ENCODE measurements around the gene PSMC2.
A peak's percentile ranks its signal among the peaks of the same experiment; 100 is the strongest.

The PSMC2 gene

DNA sequence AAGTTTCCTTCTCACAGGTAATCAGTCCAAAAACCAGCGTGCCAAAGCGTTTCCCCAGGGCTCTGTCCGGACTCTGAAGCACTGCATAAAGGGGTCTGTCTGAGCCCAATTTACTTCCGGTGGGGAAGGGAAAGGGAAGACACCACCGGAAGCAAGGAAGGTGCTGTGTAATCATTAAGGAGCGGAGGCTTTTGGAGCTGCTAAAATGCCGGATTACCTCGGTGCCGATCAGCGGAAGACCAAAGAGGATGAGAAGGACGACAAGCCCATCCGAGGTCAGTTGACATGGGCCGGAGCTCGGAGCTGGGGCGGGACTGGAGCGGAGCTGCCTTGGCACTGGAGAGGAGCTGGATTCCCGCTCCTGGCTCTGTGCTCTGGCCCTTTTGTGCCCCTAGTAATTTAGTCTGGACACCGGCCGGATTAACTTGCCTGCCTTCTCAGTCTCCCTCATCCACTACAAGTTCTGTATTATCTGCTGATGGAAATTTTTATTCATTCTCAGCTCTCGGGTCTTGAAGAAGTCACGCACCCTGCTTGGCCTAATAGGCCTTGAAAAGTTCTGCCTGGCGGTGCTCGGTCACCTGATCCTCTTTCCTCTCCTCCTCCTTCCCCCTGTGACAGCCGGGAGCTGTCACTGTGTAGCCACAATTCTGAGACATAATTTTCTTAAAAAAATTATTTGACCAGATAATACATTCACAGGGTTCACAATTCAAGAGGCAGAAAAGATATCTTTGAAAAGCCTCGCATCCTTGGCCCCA is at the start of gene PSMC2:
PSMC2 (plus strand) TSS at position 137 of the 761 bp plus-strand sequence; CDS start at position 206, 69 bp downstream.
- peak; percentile 74 for DNase-seq

DNA sequence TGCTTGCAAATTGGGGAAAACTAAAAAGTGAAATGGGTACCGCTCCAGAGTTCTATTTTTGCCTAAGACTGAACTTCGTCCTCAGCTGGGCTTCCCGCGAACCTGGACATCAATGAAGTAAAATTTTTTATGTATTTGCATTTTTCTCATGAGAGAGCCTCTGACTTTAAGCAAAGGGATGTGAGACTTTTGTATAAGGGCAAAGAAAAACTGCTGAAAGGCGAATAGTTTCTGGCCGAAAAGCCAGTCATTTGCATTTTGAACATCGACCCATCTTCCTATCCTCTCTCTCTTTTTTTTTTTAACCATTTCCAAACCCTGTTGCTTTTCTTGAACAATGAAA is 49.6 kb upstream of the PSMC2 start:
- no peak for DNase-seq

DNA sequence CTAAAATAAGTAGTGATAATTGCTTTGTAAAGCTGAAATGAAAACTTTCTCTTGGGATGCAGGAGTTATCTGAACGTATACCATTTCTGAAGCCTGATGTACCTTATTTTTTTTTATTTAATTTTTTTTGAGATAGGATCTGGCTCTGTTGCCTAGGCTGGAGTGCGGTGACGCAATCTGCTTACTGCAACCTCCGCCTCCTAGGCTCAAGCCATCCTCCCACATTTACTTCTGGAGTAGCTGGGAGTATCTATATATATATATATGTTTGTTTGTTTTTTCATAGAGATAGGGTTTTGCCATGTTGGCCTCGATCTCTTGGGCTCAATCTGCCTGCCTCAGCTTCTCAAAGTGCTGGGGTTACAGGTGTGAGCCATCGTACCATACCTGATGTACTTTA is 47.8 kb upstream of the PSMC2 start:
- DNase-seq, result no peak

DNA sequence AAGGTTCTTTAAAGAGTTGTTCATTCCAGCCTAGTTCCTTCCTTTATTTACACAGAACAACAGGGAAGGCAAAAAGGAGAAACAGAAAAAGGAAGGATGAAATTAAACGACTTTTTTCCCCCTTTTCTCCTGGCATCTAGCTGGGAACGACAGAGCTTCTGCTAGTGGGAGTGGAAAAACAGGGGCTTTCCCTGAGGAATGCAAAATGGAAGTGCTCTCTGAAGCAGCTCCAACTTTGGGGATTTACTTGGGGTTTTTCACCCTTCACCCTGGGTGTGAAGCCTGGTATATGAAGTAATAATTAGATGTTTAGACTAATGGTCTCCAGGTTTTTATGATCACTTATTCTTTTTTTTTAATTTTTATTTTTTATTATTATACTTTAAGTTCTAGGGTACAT is 46.0 kb upstream of the PSMC2 start:
- no peak for DNase-seq

DNA sequence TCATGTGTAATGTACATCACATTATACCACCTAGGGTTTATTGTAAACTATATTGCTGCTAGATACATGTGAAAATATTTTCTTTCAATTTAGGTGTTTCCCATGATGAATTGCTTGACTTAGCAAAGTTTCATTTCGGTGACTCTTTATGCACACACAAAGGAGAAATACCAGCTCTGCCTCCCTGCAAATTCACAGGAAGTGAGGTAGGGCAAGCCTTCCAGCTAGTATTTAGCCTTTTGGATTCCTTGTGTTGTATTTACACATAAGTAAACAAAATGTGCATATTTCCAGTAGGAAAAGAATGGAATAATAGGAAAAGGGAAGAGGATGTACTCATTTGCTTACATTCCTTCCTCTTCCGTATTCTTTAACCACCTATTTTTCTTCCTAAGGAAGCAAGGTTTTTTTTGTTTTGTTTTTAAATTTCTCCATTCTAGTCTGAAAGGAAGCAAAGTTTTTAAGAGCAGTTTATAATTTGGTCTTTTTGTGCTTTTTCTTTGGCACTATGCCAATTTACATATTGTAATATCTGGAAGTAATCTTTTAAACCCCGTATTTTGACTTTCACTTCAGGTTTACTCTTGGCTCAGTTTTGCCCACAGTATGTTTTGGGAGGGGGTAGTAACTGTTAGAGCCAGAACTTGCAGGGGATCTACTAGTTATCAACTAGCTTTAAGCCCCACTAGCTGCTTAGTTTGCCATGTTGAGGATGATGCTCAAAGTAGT is 39.8 kb upstream of the PSMC2 start:
- DNase-seq, result no peak

DNA sequence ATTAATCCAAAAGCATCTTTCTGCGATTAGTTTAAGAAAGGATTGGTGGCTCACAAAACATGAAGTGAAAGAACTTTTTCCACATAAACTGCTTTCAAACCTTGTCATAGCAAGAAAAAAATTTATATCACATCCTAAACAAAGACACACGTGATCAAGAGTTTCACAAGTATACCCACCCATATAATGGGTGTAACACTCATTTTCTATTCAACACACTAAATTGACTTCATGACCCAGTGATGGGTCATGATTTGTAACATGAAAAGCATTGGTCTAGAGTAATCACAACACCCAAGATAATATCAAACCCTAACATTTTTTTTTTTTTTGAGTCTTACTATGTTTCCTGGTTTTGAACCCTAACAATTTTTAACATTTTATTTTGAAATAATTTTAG is 32.6 kb upstream of the PSMC2 start:
- no peak for DNase-seq

DNA sequence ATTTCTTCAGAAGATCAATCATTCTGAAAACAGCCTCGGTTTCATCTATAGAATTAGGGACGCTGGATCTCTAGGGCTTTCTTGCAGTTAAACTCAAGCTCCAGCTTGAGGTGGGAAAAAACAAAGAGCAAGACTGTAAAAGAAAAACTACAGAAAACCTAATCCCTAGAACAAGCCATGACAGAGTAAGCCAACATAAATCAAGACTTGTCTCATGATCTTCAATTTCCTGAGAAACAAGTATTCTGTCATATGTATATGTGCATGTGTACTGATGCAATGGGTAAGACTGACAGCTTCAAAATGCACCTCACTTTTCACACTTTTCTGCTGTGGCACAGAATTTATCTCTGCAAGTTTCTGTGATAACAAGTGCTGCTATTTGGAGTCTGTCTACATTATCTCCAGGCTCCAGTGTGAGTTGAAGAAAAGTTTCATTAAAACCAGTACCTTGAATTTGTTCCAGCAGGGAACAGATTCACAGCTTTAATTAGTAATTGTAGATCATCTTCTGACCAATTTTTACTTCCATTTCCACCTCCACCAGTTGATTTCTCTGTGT is 31.0 kb upstream of the PSMC2 start:
- DNase-seq, result no peak

DNA sequence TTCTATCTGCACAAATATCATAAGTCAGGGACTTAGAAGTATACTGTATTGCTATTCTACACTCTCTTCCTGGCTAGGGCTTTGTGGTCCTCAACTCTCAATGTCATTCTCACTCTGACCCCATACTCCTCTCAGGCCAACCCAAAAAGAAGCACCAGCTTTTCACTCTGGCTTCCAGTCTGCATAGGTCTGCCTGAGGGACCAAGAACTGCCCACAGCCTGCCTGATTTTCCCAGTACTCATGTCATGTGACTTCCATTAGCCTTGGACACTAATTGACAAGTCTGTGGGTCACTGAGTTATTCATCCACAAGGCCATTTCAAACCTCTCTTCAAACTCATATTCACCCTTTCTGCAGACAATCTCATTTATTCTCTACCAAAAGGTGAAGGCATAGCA is 30.4 kb upstream of the PSMC2 start:
- no peak for DNase-seq

DNA sequence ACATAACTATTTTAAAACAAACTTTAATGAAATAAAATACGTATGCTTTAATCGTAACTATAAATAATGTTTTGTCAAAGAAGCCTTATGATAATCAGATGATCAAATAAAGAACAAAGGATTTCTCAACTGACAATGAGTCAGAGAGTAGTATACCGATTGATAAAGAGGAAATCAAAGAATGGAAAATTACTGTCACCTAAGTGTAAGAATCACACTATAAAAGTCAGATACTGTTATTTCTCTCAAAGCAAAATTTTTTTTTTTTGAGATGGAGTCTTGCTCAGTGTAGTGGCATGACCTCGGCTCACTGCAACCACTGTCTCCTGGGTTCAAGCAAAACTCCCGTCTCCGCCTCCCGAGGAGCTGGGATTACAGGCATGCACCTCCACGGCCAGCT is 21.7 kb upstream of the PSMC2 start:
- DNase-seq, result no peak

DNA sequence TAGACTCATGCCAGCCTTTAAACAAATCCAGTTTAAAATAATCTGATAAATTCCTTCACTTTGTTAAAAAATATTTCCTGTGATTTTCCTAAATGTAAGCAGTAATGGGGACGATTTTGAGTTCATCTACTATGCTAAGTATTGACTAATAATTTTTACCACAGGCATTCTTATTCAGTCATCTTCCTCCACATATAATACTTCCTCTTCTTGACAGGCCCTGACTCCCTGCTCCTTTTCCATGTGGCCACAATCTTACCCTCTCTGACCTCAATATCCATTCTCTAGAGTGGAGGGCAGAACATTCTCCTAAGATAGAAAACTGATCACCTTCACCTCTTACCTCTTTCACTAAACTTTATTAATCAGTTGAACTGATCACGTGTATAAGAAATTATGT is 10.7 kb upstream of the PSMC2 start:
- DNase-seq, result no peak

DNA sequence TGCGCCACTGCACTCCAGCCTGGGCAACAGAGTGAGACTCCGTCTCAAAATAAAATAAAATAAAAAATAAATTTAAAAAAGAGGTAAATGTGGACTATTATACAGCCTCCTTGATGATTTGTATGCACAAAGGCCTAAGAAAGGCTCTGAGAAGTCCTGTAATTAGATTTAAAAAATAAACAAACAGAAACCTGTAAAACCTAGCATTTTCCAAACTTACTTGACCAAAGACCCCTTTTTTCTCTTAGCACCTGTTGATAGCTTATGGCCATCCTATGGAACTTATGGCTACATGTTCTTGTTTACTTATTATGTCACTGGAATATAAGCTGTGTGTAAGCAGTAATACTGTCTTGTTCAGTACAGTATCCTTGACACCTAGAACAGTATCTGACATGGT is 8.6 kb upstream of the PSMC2 start:
- DNase-seq, result no peak

DNA sequence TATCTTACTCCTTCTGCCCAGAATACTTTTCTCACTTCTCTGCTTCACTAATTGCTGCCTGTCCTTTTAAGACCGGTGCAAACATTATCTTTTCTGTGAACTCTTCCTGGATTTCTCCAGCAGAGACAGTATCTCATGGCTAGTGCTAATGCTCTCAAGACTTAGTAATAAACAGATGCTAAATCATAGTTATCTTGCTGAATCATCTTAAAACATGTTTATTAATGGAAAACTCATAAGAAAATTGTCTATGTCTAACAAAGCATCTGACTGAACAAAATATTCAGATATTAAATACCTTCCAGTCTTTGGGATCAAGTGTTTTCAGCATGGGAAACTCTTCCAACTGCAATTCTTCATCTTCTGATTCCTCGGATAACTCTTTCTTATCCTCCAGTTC is 6.0 kb upstream of the PSMC2 start:
- no peak for DNase-seq

DNA sequence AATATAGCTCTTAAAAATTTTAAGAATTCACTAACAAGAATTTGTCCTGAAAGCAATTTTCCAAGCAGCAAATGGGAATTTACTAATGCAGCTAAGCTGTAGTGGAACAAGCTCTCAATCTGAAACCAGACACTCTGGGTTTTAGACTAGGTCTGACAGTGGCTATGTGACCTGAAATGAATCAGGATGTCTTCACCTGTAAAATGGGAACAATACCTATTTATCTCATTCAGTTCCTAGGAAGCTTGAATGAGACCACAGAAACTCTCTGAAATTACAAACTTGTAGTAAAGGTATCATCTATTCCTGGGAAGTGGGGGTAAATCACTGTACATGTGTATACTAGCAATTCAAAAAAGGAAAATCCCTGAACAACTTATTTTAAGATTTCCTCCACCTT is 4.1 kb upstream of the PSMC2 start:
- DNase-seq, result no peak

DNA sequence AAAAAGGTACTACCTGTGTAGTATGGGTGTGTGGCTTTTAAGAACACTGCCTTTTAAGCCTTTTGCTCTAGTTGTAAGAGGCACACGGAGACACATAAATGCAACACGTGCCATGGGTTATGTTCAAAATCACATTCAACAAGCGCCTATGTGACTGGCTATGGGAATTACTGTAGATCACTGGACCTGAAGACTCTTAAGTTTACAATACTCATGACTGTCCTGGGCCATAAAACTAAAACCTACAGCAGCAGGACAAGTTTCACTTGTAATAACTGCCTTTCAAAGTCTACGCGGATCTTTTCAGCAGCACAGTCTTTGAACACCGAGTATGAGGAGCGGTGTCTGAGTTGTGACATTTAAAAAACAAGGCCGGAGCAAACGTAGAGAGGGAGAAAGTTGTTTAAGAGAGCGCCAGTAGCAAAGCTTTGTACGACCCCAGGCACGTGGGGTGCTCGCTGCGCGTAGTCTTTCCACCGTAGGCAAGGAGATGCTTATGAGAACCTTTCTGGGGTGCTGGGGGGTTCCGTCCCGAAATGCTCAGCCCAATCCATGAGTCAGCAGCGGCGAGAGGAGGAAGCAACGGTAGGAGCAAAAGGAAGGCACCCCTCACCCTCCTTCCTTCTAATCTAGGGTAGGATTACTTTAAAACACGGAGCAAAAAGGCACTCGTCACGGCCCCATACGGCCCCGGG is 3.5 kb upstream of the PSMC2 start:
- DNase-seq, result peak; percentile 31 to 45

DNA sequence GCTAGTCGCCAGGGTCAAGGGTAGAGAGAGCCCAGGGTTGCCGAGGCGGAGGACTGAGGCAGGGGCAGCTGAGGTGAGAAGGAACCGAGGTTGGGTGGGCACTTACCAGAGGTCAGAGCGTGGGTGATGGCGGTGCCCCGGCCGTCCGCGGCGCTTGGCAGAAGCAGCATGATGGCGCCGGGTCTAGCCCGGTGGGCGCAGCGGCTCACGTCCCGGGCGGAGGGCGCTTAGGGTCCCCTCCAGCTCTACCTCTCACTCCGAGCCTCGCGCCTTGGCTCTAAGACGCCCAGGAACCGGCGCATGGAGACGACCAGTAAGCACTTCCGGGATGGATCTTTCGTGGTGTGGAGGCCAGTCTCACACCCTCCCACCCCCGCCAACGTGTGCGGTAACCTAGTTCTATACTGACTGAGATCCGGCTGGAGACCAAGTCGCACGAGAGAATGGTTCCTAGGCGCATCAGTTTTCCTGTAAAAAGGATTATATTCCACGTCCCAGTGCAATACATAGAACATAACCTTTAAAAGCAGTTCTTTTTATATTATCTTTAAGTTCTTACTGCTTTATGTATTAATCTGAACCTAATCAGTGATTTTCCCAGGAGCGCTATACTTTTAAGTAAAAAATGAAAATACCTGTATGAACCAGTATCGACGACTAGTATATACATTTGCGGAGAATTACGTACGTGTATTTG is 2.8 kb upstream of the PSMC2 start, which contains the start of gene DNAJC2:
DNAJC2 (minus strand) TSS at position 315 of the 697 bp plus-strand sequence; CDS start at position 170, 145 bp downstream.
- peak; percentile 81 to 84 for DNase-seq

DNA sequence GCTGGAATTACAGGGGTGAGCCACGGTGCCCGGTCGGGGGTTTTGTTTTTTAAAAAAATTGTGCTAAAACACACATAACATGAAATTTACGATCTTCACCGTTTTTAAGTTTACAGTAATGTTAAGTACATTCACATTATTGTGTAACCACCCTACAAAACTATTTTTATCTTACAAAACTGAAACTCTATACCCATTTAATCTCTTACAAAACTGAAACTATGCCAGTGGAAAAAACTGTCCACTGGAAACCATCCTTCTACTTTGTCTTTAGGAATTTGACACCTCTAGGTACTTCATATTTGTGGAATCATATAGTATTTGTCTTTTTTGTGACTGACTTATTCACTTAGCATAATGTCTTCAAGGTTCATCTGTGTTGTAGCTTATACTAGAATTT is 1.0 kb upstream of the PSMC2 start:
- DNase-seq, result no peak

DNA sequence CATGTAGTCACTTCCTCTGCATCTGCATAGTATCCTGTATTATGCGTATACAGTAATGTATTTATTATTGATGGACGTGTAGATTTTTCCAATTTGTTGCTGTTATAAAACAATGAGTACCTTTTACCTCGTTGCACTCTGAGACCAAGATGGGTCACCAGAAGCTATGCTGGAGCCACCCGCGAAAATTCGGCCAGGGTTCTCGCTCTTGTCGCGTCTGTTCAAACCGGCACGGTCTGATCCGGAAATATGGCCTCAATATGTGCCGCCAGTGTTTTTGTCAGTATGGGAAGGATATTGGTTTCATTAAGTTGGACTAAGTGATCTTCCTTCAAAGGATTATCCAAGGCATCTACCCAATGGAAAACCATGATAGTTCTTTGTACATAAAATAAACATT is 1.0 kb downstream of the PSMC2 start:
- DNase-seq, result no peak

DNA sequence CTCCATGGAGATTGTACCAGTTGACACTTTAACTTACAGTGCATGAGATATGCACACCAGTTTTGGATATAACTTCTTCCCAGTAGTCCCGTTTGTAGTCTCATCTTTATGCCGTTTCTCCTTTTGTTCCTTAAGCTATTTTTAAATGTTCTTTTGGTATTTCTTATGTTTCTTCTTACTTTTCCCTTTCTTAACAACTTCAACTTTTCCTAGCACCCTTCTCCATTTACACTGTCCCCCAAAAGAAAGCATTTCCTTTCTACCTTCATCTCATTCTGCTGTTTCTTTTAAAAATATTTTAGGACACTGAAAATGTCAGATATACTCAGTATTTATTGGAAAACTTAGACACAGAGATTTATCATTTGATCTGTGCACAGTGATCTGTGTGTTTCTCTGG is 1.5 kb downstream of the PSMC2 start:
- no peak for DNase-seq

DNA sequence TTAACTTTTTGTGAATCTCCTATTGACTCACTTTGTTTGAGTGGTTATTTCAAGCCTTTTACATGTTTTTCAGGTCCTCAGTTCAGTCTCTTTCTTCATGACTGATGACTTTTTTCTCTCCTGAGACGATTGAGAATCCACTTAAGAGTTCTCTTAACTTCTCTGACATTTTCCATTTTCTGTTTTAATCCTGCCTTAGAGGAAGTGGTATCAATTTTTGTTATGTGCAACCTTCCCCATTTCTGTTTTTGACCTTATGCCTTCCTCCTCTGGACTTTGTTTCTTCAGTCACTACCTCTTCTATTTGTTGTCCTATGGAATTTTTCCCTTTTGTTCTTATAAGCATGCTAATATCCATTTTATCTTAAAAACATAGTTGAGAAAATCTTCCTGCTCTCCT is 2.4 kb downstream of the PSMC2 start:
- no peak for DNase-seq

DNA sequence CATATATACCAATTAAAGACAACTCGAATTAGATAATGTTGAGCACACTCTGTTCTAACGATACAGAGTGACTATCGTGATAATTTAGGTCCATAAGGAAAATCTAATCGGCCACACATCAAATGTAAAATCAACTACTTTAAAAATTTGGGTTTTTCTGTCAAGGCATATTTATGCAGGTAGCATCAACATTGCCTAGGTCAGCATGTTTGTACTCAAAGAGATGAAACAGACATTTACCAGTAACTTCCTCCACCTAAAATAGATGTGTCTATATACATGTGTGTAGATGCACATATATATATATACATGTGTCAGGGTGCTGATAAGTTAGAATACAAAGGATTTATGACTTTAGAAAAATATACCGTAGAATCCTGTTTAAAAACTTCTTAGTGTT is 22.0 kb downstream of the PSMC2 start:
- DNase-seq, result no peak

DNA sequence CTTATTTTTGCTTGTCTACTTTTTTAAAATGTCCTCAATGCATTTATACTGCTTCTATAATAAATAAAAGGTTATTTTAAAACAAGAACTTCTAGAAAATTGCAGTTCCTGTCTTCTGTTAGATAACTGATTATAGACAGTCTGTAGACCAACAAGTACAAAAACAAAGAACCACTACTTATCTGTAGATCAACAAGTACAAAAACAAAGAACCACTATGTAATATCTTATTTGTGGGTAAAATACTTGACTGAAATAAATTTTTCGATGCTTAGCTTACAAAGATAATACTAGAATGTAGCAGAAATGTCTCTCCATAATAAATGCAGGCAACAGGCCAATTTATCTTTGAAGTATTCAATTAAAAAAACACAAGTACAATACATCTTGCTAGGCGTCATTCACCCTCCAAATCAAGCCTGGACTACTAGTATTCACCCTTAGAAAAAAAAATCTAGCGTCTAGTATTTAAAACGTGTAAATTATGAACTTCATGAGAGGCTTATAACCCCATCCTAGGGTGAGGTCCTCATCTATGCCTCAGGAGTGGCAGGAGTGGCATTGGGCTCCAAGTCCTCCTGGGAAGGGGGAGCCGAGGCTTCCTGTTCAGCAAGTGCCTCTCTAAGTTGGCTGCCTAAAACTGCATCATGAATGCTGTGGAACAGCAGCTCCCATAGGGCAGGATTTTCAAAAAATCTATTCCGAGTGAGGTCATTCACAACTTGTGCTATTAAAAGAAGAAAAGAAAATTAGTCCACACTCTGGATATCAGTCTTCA is 26.6 kb downstream of the PSMC2 start:
- no peak for DNase-seq

Measured in activated CD4-positive, alpha-beta T cell treated with anti-CD3 and anti-CD28 coated beads, Interleukin-2, amount 50 U/mL, for 4 hours (primary cell).